GM12891 (cell line): ENCODE data around the gene PRAF2.

Experiments used
- DNase-seq: peaks from one replicate; pipeline ENCODE4 v3.0.0; 2011; ENCODE audit warnings: low spot score; ENCODE audit not compliant: insufficient read length
- FAIRE-seq: peaks from 2 replicates; lab custom pipeline; 2011; peaks lifted over from hg19 to GRCh38; lab: Jason Lieb, UNC
- PAX5 ChIP-seq: IDR thresholded peaks from 2 replicates; pipeline ENCODE4 v1.6.1; 2011; ENCODE audit warnings: low read length, moderate library complexity, mild to moderate bottlenecking; ENCODE audit not compliant: insufficient read depth, severe bottlenecking
- POLR2A ChIP-seq: IDR thresholded peaks from 2 replicates; pipeline ENCODE4 v1.6.1; 2011; ENCODE audit warnings: low read depth, low read length, control low read depth
- POLR2AphosphoS5 ChIP-seq: IDR thresholded peaks from 2 replicates; pipeline ENCODE4 v1.6.1; 2011; ENCODE audit warnings: low read depth, low read length, control low read depth
- POU2F2 ChIP-seq: IDR thresholded peaks from 2 replicates; pipeline ENCODE4 v1.6.1; 2011; ENCODE audit warnings: low read depth, mild to moderate bottlenecking, control low read depth, low read length, moderate library complexity
- SPI1 ChIP-seq: IDR thresholded peaks from 2 replicates; pipeline ENCODE4 v1.6.1; 2011; ENCODE audit warnings: low read depth, low read length, control low read depth
- TAF1 ChIP-seq: IDR thresholded peaks from 2 replicates; pipeline ENCODE4 v1.6.1; 2011; ENCODE audit warnings: low read depth, low read length, control low read depth

The PRAF2 gene

GRCh38 chrX:49037883-49038475 is 35.8 kb downstream of the PRAF2 start:
- FAIRE-seq, result no peak
- no peak for DNase-seq
- TF ChIP-seq POU2F2, result no peak
- TF ChIP-seq SPI1, result no peak
- TF ChIP-seq PAX5, result no peak
- TF ChIP-seq POLR2A, result no peak
- TF ChIP-seq TAF1, result no peak
- TF ChIP-seq POLR2AphosphoS5, result no peak

GRCh38 chrX:49030283-49030682 is 43.5 kb downstream of the PRAF2 start:
- TF ChIP-seq TAF1 (no peak), SPI1 (no peak), PAX5 (no peak), POLR2AphosphoS5 (no peak), POLR2A (no peak), POU2F2 (no peak)
- DNase-seq (no peak), FAIRE-seq (no peak)

DNA sequence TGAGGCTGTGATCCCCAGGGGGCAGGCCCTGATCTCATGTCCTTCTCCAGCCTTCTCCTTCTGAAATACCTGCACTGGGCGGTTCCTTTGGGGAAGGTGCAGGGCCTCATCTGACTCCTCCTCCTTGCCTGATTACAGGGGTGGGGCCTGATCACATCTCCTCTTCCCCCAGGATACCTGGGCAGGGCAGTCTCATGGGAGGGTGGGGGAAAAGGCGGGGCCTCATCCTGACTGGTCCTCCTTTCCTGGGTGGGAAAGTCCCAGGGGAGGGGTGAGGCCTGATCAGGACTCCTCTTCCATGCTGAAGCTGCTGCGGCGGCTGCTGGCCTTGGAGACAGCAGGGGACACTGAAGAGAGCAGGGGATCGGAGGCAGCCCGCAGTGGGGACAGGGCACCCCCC is 43.9 kb downstream of the PRAF2 start:
- no peak for FAIRE-seq
- DNase-seq, result no peak
- no peak for TF ChIP-seq TAF1
- no peak for TF ChIP-seq POLR2AphosphoS5
- TF ChIP-seq POLR2A, result no peak
- TF ChIP-seq POU2F2, result no peak
- no peak for TF ChIP-seq PAX5
- TF ChIP-seq SPI1, result no peak
